PC-9 (cell line): ENCODE results near the gene CSRP2. TPM values are rescaled to one million over a fixed set of nuclear protein-coding genes. Genes with fewer than 3 reads are reported as not detected.

Experiments used
- BruUV-seq: library from RNA; stranded (reverse); fragments of 400-500 nt; replicated peaks from 2 replicates; lab custom pipeline; 2021; lab: Mats Ljungman, UMichigan
- CTCF ChIA-PET: fragments of 300-600 bp; sonication (Branson Sonifier 250); formaldehyde crosslinking; loops from one replicate; lab custom pipeline; 2022; ENCODE audit warnings: antibody characterized with exemption; lab: Charles Lee
- POLR2A ChIA-PET: fragments of 300-600 bp; sonication (Branson Sonifier 250); formaldehyde crosslinking; loops from one replicate; lab custom pipeline; 2022; ENCODE audit warnings: antibody characterized with exemption; ENCODE audit not compliant: unreplicated experiment; lab: Charles Lee
- DNase-seq, 2 experiments: peaks; one replicate each; pipeline versions ENCODE4 v3.0.0 to v3.0.0-alpha.2; 2015 to 2022; ENCODE audit warnings: mixed read lengths in 1 of 2
- H2AFZ ChIP-seq: fragments of 200-600 bp; sonication (generic); 2 replicates; pipeline ENCODE4 v1.8.1; 2017; ENCODE audit warnings: antibody characterized with exemption
- H3F3A ChIP-seq: fragments of 200-600 bp; sonication (generic); 2 replicates; pipeline ENCODE4 v1.8.1; 2017; ENCODE audit warnings: antibody characterized with exemption, mild to moderate bottlenecking, low read depth; ENCODE audit not compliant: insufficient read depth
- H3K27ac ChIP-seq: fragments of 200-600 bp; sonication (generic); 2 replicates; pipeline ENCODE4 v1.6.1; 2016; ENCODE audit warnings: mixed run types
- H3K27me3 ChIP-seq: fragments of 200-600 bp; sonication (generic); 2 replicates; pipeline ENCODE4 v1.6.1; 2016; ENCODE audit warnings: low read depth, mixed run types; ENCODE audit not compliant: insufficient read depth
- H3K36me3 ChIP-seq: fragments of 200-600 bp; sonication (generic); 2 replicates; pipeline ENCODE4 v1.6.1; 2016; ENCODE audit warnings: low read depth, mixed run types
- H3K4me1 ChIP-seq: fragments of 200-600 bp; sonication (generic); replicated peaks from 2 replicates; pipeline ENCODE4 v1.6.1; 2016; ENCODE audit warnings: mixed run types; ENCODE audit not compliant: insufficient read depth
- H3K4me2 ChIP-seq: fragments of 200-600 bp; sonication (generic); 2 replicates; pipeline ENCODE4 v1.6.1; 2017; ENCODE audit warnings: mixed run types
- H3K4me3 ChIP-seq: fragments of 200-600 bp; sonication (generic); 2 replicates; pipeline ENCODE4 v1.6.1; 2016; ENCODE audit warnings: mixed run types
- H3K79me2 ChIP-seq: fragments of 200-600 bp; sonication (generic); 2 replicates; pipeline ENCODE4 v1.6.1; 2017; ENCODE audit warnings: low read depth, mixed run types
- H3K9me2 ChIP-seq: fragments of 200-600 bp; sonication (generic); 2 replicates; pipeline ENCODE4 v1.8.1; 2017; ENCODE audit warnings: mild to moderate bottlenecking; ENCODE audit not compliant: insufficient read depth
- H3K9me3 ChIP-seq: fragments of 200-600 bp; sonication (generic); 2 replicates; pipeline ENCODE4 v1.8.1; 2016; ENCODE audit warnings: low read depth; ENCODE audit not compliant: insufficient read depth
- H4K20me1 ChIP-seq: fragments of 200-600 bp; sonication (generic); 2 replicates; pipeline ENCODE4 v1.8.1; 2017; ENCODE audit not compliant: insufficient read depth
- EZH2 ChIP-seq: fragments of 200-600 bp; sonication (generic); IDR thresholded peaks from 2 replicates; pipeline ENCODE4 v1.8.0; 2017; ENCODE audit warnings: antibody characterized with exemption, low read depth
- intact Hi-C: fragments of 100-400 bp; cut with micrococcal nuclease; formaldehyde crosslinking; loops from one replicate; pipeline ENCODE4 v1.10.0; 2022; ENCODE audit not compliant: unreplicated experiment
- total RNA-seq: library from RNA; stranded (reverse); gene quantifications from 2 replicates; pipeline ENCODE4 v1.2.3, GENCODE V29; 2021
- TF ChIP-seq, protein P1 (sequence below): fragments of 200-600 bp; sonication (generic); conservative IDR thresholded peaks from 2 replicates; pipeline ENCODE4 v1.6.1; 2017; ENCODE audit warnings: mixed run types, antibody characterized with exemption, mild to moderate bottlenecking, moderate library complexity

CSRP2 gene
- total RNA-seq, 1 experiment from 2014 or later, result 4.1 TPM

DNA sequence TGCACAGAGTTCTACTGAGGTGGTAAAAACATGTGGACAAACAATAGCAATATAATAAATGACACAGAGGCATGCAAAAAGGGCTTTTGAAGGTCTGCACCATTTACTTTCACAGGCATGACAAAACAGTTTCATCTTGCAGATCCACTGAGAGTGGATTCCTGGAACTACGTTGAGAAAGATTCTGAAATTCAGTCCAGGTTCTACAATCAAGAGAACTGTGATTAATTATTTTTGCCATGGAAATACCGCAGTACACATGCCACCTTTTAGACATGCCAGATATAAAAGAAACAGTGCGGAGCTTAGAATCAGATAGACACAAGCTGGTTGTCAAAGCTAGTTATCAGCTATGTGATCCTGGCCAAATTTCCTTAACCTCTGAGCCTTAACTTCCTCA is 4.8 kb downstream of the CSRP2 start:
- no peaks in the 10 kb centered on the region for H3F3A ChIP-seq
- H3K9me3 ChIP-seq, result no peaks in the 10 kb centered on the region
- ChIA-PET CTCF (no interaction called here), POLR2A (no interaction called here)
- H3K36me3 ChIP-seq, result no peaks in the 10 kb centered on the region
- intact Hi-C loops, result no loop called here
- no peak overlapping the region for H3K27ac ChIP-seq
- no peaks in the 10 kb centered on the region for H4K20me1 ChIP-seq
- H3K9me2 ChIP-seq, result no peaks in the 10 kb centered on the region
- no peaks in the 10 kb centered on the region for H3K27me3 ChIP-seq
- TF ChIP-seq EZH2, result no peak
- TF ChIP-seq, protein P1, sequence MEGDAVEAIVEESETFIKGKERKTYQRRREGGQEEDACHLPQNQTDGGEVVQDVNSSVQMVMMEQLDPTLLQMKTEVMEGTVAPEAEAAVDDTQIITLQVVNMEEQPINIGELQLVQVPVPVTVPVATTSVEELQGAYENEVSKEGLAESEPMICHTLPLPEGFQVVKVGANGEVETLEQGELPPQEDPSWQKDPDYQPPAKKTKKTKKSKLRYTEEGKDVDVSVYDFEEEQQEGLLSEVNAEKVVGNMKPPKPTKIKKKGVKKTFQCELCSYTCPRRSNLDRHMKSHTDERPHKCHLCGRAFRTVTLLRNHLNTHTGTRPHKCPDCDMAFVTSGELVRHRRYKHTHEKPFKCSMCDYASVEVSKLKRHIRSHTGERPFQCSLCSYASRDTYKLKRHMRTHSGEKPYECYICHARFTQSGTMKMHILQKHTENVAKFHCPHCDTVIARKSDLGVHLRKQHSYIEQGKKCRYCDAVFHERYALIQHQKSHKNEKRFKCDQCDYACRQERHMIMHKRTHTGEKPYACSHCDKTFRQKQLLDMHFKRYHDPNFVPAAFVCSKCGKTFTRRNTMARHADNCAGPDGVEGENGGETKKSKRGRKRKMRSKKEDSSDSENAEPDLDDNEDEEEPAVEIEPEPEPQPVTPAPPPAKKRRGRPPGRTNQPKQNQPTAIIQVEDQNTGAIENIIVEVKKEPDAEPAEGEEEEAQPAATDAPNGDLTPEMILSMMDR, result no peak
- no peak overlapping the region for H3K4me3 ChIP-seq
- no TSS peak for BruUV-seq
- no peak for DNase-seq
- H3K79me2 ChIP-seq, result no peaks in the 10 kb centered on the region
- H3K4me1 ChIP-seq, result no peaks in the 10 kb centered on the region
- no peak overlapping the region for H2AFZ ChIP-seq
- H3K4me2 ChIP-seq, result no peak overlapping the region

GRCh38 chr12:76872415-76872814 is 6.4 kb downstream of the CSRP2 start:
- no peak for TF ChIP-seq EZH2
- TF ChIP-seq, protein P1, result no peak
- POLR2A ChIA-PET, result no interaction called here

DNA sequence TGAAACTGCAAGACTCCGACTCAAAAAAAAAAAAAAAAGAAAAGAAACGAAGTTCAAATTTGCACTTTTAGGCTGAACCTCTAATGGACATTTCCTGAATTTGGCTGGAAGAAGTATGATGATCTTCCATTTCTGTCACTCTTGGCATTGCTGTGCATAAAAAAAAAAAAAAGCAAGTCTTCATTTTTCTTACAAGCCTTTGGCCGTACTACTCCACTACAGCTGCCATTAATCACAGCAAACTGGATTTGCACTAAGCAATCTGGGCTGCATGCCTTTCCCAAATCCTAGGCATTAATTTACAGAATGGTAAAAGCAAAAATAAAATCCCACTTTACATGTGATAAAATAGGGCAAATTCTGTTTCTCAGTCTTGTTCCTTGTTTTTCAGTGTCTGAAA is 7.1 kb downstream of the CSRP2 start:
- H3K27me3 ChIP-seq, result no peaks in the 10 kb centered on the region
- no peak for DNase-seq
- H3F3A ChIP-seq, result no peaks in the 10 kb centered on the region
- TF ChIP-seq, protein P1, result no peak
- no peak for TF ChIP-seq EZH2
- no peaks in the 10 kb centered on the region for H3K9me2 ChIP-seq
- H4K20me1 ChIP-seq, result no peaks in the 10 kb centered on the region
- intact Hi-C loops, result no loop called here
- H3K79me2 ChIP-seq, result no peaks in the 10 kb centered on the region
- no TSS peak for BruUV-seq
- H3K4me2 ChIP-seq, result no peak overlapping the region
- no peak overlapping the region for H3K4me3 ChIP-seq
- CTCF ChIA-PET, result no interaction called here
- no peaks in the 10 kb centered on the region for H3K9me3 ChIP-seq
- no peaks in the 10 kb centered on the region for H3K36me3 ChIP-seq
- no peak overlapping the region for H2AFZ ChIP-seq
- POLR2A ChIA-PET, result no interaction called here
- no peaks in the 10 kb centered on the region for H3K4me1 ChIP-seq
- H3K27ac ChIP-seq, result no peak overlapping the region

More at GRCh38 chr12:76872415-76872814, 6.4 kb downstream of the CSRP2 start:
- Histone ChIP-seq H3K4me3 (no peak overlapping the region), H3K4me1 (no peaks in the 10 kb centered on the region), H3K36me3 (no peaks in the 10 kb centered on the region), H3K27ac (no peak overlapping the region), H2AFZ (no peak overlapping the region), H3F3A (no peaks in the 10 kb centered on the region), H3K9me3 (no peaks in the 10 kb centered on the region), H3K4me2 (no peak overlapping the region), H3K9me2 (no peaks in the 10 kb centered on the region), H3K27me3 (no peaks in the 10 kb centered on the region), H4K20me1 (no peaks in the 10 kb centered on the region), H3K79me2 (no peaks in the 10 kb centered on the region)
- CTCF ChIA-PET, result no interaction called here
- DNase-seq, result no peak
- BruUV-seq, result no TSS peak
- intact Hi-C loops, result no loop called here
